H9 (cell line): Measurements from ENCODE around the gene DCAF4L1. TPM values are rescaled to one million over a fixed set of nuclear protein-coding genes. Genes with fewer than 3 reads are reported as not detected.

ENCODE experiments used
- DNase-seq: peaks from one replicate; pipeline ENCODE4 v3.0.0-alpha.2; 2017
- H2AFZ ChIP-seq: one replicate; pipeline ENCODE4 v1.6.1; 2013; ENCODE audit warnings: mild to moderate bottlenecking, low read length, control low read depth, moderate library complexity
- H2AK5ac ChIP-seq: 2 replicates; pipeline ENCODE4 v1.6.1; 2013; ENCODE audit warnings: low read length, control low read depth, mixed read lengths; ENCODE audit not compliant: insufficient read length
- H2BK120ac ChIP-seq: one replicate; pipeline ENCODE4 v1.6.1; 2013; ENCODE audit warnings: low read depth, mild to moderate bottlenecking, low read length, control low read depth, inconsistent platforms; ENCODE audit not compliant: poor library complexity, severe bottlenecking
- H2BK12ac ChIP-seq: 2 replicates; pipeline ENCODE4 v1.6.1; 2013; ENCODE audit warnings: low read length, control low read depth, mixed read lengths, low read depth; ENCODE audit not compliant: insufficient read length
- H2BK15ac ChIP-seq: 2 replicates; pipeline ENCODE4 v1.6.1; 2013; ENCODE audit warnings: low read depth, low read length, control low read depth
- H2BK20ac ChIP-seq: one replicate; pipeline ENCODE4 v1.6.1; 2013; ENCODE audit warnings: low read depth, mild to moderate bottlenecking, low read length, control low read depth, inconsistent platforms; ENCODE audit not compliant: poor library complexity, severe bottlenecking
- H2BK5ac ChIP-seq: 2 replicates; pipeline ENCODE4 v1.6.1; 2013; ENCODE audit warnings: low read length, control low read depth, mixed read lengths; ENCODE audit not compliant: insufficient read length
- H3K14ac ChIP-seq: 2 replicates; pipeline ENCODE4 v1.6.1; 2013; ENCODE audit warnings: low read length, control low read depth; ENCODE audit not compliant: insufficient read depth
- H3K18ac ChIP-seq: 2 replicates; pipeline ENCODE4 v1.6.1; 2013; ENCODE audit warnings: low read depth, mild to moderate bottlenecking, mixed read lengths, low read length, control low read depth; ENCODE audit not compliant: insufficient read length
- H3K23ac ChIP-seq: 2 replicates; pipeline ENCODE4 v1.6.1; 2013; ENCODE audit warnings: low read length, control low read depth, mixed read lengths, low read depth; ENCODE audit not compliant: insufficient read length
- H3K23me2 ChIP-seq: 2 replicates; pipeline ENCODE4 v1.6.1; 2013; ENCODE audit warnings: low read depth, mild to moderate bottlenecking, mixed read lengths, low read length, control low read depth; ENCODE audit not compliant: insufficient read length, poor library complexity, severe bottlenecking
- H3K27ac ChIP-seq: 2 replicates; pipeline ENCODE4 v1.5.1; 2013; ENCODE audit warnings: low read length, control low read depth, mixed read lengths, low read depth; ENCODE audit not compliant: insufficient read length
- H3K27me3 ChIP-seq: 2 replicates; pipeline ENCODE4 v1.6.1; 2013; ENCODE audit warnings: low read length, control low read depth, inconsistent platforms; ENCODE audit not compliant: insufficient read depth
- H3K4ac ChIP-seq: 2 replicates; pipeline ENCODE4 v1.6.1; 2013; ENCODE audit warnings: low read depth, mild to moderate bottlenecking, control low read depth, inconsistent platforms, low read length, moderate library complexity
- H3K4me1 ChIP-seq: 2 replicates; pipeline ENCODE4 v1.6.1; 2013; ENCODE audit warnings: low read length, control low read depth, inconsistent platforms; ENCODE audit not compliant: insufficient read depth
- H3K4me2 ChIP-seq: 2 replicates; pipeline ENCODE4 v1.6.1; 2013; ENCODE audit warnings: low read length, control low read depth, mixed read lengths; ENCODE audit not compliant: insufficient read length, insufficient read depth
- H3K56ac ChIP-seq: 2 replicates; pipeline ENCODE4 v1.6.1; 2013; ENCODE audit warnings: low read depth, mild to moderate bottlenecking, mixed read lengths, low read length, control low read depth; ENCODE audit not compliant: insufficient read length
- H3K79me1 ChIP-seq: 2 replicates; pipeline ENCODE4 v1.6.1; 2013; ENCODE audit warnings: low read depth, mild to moderate bottlenecking, moderate library complexity, low read length, control low read depth, inconsistent platforms; ENCODE audit not compliant: insufficient read depth, poor library complexity, severe bottlenecking
- H3K79me2 ChIP-seq: 2 replicates; pipeline ENCODE4 v1.6.1; 2013; ENCODE audit warnings: low read length, control low read depth, inconsistent platforms; ENCODE audit not compliant: insufficient read depth
- H3K9ac ChIP-seq: 2 replicates; pipeline ENCODE4 v1.6.1; 2013; ENCODE audit warnings: low read length, control low read depth, mixed read lengths; ENCODE audit not compliant: insufficient read length; ENCODE audit errors: extremely low read depth
- H3K9me3 ChIP-seq: one replicate; pipeline ENCODE4 v1.6.1; 2013; ENCODE audit warnings: low read depth, low read length, inconsistent platforms; ENCODE audit not compliant: control insufficient read depth
- H3T11ph ChIP-seq: one replicate; pipeline ENCODE4 v1.6.1; 2013; ENCODE audit warnings: mild to moderate bottlenecking, low read length, control low read depth, inconsistent platforms
- H4K20me1 ChIP-seq: one replicate; pipeline ENCODE4 v1.6.1; 2013; ENCODE audit not compliant: control insufficient read depth, insufficient read length, insufficient read depth
- H4K5ac ChIP-seq: 2 replicates; pipeline ENCODE4 v1.6.1; 2013; ENCODE audit warnings: low read depth, mild to moderate bottlenecking, mixed read lengths, low read length, control low read depth; ENCODE audit not compliant: insufficient read length
- H4K8ac ChIP-seq: replicated peaks from 2 replicates; pipeline ENCODE4 v1.6.1; 2013; ENCODE audit warnings: low read length, control low read depth, mixed read lengths, low read depth; ENCODE audit not compliant: insufficient read length
- H4K91ac ChIP-seq: 2 replicates; pipeline ENCODE4 v1.6.1; 2013; ENCODE audit warnings: low read depth, mild to moderate bottlenecking, moderate library complexity, mixed read lengths, low read length, control low read depth; ENCODE audit not compliant: insufficient read length
- H3K27ac Mint-ChIP-seq, 3 experiments: 2 replicates in 2 of 3; 3 replicates in 1 of 3; pipeline ENCODE4 v1.8.0; 2020 to 2021; ENCODE audit warnings: mixed read lengths in 3 of 3, mild to moderate bottlenecking in 1 of 3, moderate library complexity in 1 of 3
- H3K27me3 Mint-ChIP-seq: 2 replicates; pipeline ENCODE4 v1.8.0; 2021; ENCODE audit warnings: low read depth, mild to moderate bottlenecking, moderate library complexity, mixed read lengths
- H3K36me3 Mint-ChIP-seq, 3 experiments: 2 replicates in 2 of 3; 3 replicates in 1 of 3; pipeline ENCODE4 v1.8.0; 2020 to 2021; ENCODE audit warnings: low read depth in 3 of 3, mixed read lengths in 3 of 3; ENCODE audit not compliant: insufficient read depth in 1 of 3
- H3K4me1 Mint-ChIP-seq, 2 experiments: 2 replicates each; pipeline ENCODE4 v1.8.0; 2020; ENCODE audit warnings: mixed read lengths in 2 of 2
- H3K4me3 Mint-ChIP-seq, 2 experiments: 2 replicates in 1 of 2; 3 replicates in 1 of 2; pipeline ENCODE4 v1.8.0; 2020 to 2021; ENCODE audit warnings: mild to moderate bottlenecking in 2 of 2, mixed read lengths in 2 of 2, moderate library complexity in 1 of 2
- H3K9me3 Mint-ChIP-seq, 2 experiments: 2 replicates in 1 of 2; 3 replicates in 1 of 2; pipeline ENCODE4 v1.8.0; 2020; ENCODE audit warnings: mild to moderate bottlenecking in 2 of 2, mixed read lengths in 2 of 2, moderate library complexity in 1 of 2
- total RNA-seq: library from RNA; stranded (reverse); gene quantifications from 2 replicates; pipeline ENCODE4 v1.2.1, GENCODE V29; 2021
- TF ChIP-seq, protein P1 (sequence below): fragments of 200-600 bp; sonication (generic); conservative IDR thresholded peaks from 3 replicates; pipeline ENCODE4 v1.8.0; 2021; ENCODE audit warnings: antibody characterized with exemption, mild to moderate bottlenecking

DCAF4L1 gene
- total RNA-seq, 1 experiment from 2014 or later = 0.07 TPM

DNA sequence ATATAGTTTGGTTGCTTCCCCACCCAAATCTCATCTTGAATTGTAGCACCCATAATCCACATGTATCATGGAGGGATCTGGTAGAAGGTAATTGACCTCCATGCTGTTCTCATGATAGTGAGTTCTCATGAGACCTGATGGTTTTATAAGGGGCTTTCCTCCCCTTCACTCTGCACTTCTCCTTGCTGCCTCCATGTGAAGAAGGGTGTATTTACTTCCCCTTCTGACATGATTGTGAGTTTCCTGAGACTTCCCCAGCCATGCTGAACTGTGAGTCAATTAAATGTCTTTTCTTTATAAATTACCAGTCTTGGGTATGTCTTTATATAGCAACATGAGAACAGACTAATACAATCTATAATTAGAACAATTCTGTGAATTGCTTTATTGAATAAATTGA is 11.9 kb upstream of the DCAF4L1 start:
- H3K27ac Mint-ChIP-seq = no peak overlapping the region
- no peaks in the 10 kb centered on the region; the same call in 1 of the 2 replicates for H3K27me3 Mint-ChIP-seq
- Histone ChIP-seq H2BK20ac (no peak overlapping the region), H3K79me2 (no peaks in the 10 kb centered on the region), H3K56ac (no peak overlapping the region), H4K5ac (no peak overlapping the region), H2BK120ac (no peak overlapping the region), H3K9ac (no peak overlapping the region), H3K27ac (no peak overlapping the region), H4K91ac (no peak overlapping the region), H2AFZ (no peak overlapping the region), H3K79me1 (no peaks in the 10 kb centered on the region), H2BK12ac (no peak overlapping the region), H2BK15ac (no peak overlapping the region), H3T11ph (no peak overlapping the region), H4K20me1 (no peaks in the 10 kb centered on the region), H3K9me3 (no peaks in the 10 kb centered on the region), H3K27me3 (no peaks in the 10 kb centered on the region), H2AK5ac (no peak overlapping the region), H3K4ac (no peak overlapping the region), H3K23me2 (no peaks in the 10 kb centered on the region), H3K18ac (no peak overlapping the region), H3K23ac (no peak overlapping the region), H4K8ac (no peak overlapping the region), H2BK5ac (no peak overlapping the region), H3K4me2 (no peak overlapping the region), H3K14ac (no peak overlapping the region), H3K4me1 (no peaks in the 10 kb centered on the region)
- no peak overlapping the region for H3K4me3 Mint-ChIP-seq
- peaks cover 0 to 3% of the 10 kb centered on the region in 2 experiments; a peak in 1 of 4 replicates for H3K4me1 Mint-ChIP-seq
- peaks cover 30% of the 10 kb centered on the region in 2 experiments for H3K9me3 Mint-ChIP-seq
- DNase-seq = no peak
- TF ChIP-seq, protein P1, sequence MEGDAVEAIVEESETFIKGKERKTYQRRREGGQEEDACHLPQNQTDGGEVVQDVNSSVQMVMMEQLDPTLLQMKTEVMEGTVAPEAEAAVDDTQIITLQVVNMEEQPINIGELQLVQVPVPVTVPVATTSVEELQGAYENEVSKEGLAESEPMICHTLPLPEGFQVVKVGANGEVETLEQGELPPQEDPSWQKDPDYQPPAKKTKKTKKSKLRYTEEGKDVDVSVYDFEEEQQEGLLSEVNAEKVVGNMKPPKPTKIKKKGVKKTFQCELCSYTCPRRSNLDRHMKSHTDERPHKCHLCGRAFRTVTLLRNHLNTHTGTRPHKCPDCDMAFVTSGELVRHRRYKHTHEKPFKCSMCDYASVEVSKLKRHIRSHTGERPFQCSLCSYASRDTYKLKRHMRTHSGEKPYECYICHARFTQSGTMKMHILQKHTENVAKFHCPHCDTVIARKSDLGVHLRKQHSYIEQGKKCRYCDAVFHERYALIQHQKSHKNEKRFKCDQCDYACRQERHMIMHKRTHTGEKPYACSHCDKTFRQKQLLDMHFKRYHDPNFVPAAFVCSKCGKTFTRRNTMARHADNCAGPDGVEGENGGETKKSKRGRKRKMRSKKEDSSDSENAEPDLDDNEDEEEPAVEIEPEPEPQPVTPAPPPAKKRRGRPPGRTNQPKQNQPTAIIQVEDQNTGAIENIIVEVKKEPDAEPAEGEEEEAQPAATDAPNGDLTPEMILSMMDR = no peak
- H3K36me3 Mint-ChIP-seq = peaks cover 16 to 35% (median 20%) of the 10 kb centered on the region in 3 experiments
